Measurements from ENCODE around the gene PRRX2.
"Not testable (repeated sequence)": the region's sequence is repeated elsewhere in the genome, so short reads cannot be mapped to it uniquely, and the experiment has no call there.

PRRX2 gene

DNA sequence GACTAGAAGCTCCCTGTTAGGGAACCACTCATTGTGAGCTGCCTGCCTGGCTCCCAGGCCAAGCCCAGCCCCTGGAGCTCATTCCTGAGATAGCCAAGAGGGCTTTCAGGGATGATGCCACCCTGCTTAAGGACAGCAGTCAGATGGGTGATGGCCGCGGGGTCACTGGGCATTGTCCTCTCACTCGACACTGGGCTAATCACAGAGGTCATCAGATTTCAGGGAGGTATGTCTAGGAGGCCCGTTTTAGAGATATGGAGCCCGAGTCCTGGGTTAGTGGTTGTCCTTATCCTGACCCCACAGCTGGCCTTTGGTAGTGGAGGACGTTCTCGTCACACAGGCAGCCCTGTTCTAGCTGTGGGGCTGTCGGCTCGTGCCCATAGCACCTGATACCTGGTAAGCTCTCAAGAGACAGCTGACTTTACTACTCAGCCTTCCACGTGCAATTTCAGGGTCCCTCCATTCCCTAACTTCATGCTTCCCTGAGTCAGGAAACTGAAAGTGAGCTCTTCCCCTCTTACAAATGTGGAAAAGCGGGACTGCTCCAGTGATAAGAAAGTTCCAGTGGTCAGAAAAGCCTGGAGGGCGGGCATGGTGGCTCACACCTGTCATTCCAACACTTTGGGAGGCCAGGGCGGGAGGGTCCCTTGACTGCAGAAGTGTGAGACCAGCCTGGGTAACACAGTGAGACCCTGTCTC is 94.5 kb downstream of the PRRX2 start:
- H3K27me3 ChIP-seq (ENCODE audit: insufficient read depth, low read length), result 0 out of 2 replicates have a peak, but pooled peaks cover 6% of the 10 kb centered on the region
- no peak overlapping the region for H2AFZ ChIP-seq (ENCODE audit: low read length)

DNA sequence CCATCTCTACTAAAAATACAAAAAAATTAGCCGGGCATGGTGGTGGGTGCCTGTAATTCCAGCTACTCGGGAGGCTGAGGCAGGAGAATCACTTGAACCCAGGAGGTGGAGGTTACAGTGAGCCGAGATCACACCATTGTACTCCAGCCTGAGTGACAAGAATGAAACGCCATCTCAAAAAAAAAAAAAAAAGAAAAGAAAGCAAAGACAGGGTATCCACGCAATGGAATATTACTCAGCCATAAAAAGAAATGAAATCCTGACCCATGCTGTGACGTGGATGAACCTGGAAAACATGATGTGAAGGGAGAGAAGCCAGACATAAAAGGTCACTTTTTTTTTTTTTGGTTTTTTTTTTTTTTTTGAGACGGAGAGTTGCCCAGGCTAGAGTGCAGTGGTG is 95.3 kb downstream of the PRRX2 start:
- not testable (repeated sequence) for H3K4me1 ChIP-seq (ENCODE audit: insufficient read depth, low read length, severe bottlenecking); H3K36me3 ChIP-seq (ENCODE audit: insufficient read depth, low read length); H4K20me1 ChIP-seq (ENCODE audit: insufficient read depth, low read length); H3K9ac ChIP-seq (ENCODE audit: low read length); H2AFZ ChIP-seq (ENCODE audit: low read length); H3K4me3 ChIP-seq (ENCODE audit: low read depth, low read length, poor library complexity, severe bottlenecking); H3K4me2 ChIP-seq (ENCODE audit: low read length); H3F3A ChIP-seq (ENCODE audit: insufficient read depth, low read length); H3K27ac ChIP-seq (ENCODE audit: low read depth, low read length, poor library complexity, severe bottlenecking); H3K9me2 ChIP-seq (ENCODE audit: low read depth, low read length); H3K9me3 ChIP-seq (ENCODE audit: low read length); H3K27me3 ChIP-seq (ENCODE audit: insufficient read depth, low read length); H3K79me2 ChIP-seq (ENCODE audit: insufficient read depth, low read length)

More for the DNA sequence above, 94.5 kb downstream of the PRRX2 start:
- TF ChIP-seq, protein P1, sequence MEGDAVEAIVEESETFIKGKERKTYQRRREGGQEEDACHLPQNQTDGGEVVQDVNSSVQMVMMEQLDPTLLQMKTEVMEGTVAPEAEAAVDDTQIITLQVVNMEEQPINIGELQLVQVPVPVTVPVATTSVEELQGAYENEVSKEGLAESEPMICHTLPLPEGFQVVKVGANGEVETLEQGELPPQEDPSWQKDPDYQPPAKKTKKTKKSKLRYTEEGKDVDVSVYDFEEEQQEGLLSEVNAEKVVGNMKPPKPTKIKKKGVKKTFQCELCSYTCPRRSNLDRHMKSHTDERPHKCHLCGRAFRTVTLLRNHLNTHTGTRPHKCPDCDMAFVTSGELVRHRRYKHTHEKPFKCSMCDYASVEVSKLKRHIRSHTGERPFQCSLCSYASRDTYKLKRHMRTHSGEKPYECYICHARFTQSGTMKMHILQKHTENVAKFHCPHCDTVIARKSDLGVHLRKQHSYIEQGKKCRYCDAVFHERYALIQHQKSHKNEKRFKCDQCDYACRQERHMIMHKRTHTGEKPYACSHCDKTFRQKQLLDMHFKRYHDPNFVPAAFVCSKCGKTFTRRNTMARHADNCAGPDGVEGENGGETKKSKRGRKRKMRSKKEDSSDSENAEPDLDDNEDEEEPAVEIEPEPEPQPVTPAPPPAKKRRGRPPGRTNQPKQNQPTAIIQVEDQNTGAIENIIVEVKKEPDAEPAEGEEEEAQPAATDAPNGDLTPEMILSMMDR (IDR thresholded peaks at IDR 0.05; ENCODE audit: low read length), result no peak
- TF ChIP-seq EZH2 (IDR thresholded peaks at IDR 0.05; ENCODE audit: borderline replicate concordance, low read length), result no peak
- Histone ChIP-seq H3K9ac (ENCODE audit: low read length) (no peak overlapping the region), H3K9me3 (ENCODE audit: low read length) (no peaks in the 10 kb centered on the region), H3K4me3 (ENCODE audit: low read depth, low read length, poor library complexity, severe bottlenecking) (no peak overlapping the region), H3K27ac (ENCODE audit: low read depth, low read length, poor library complexity, severe bottlenecking) (no peak overlapping the region), H3F3A (ENCODE audit: insufficient read depth, low read length) (no peaks in the 10 kb centered on the region), H3K36me3 (ENCODE audit: insufficient read depth, low read length) (no peaks in the 10 kb centered on the region), H3K4me2 (ENCODE audit: low read length) (no peak overlapping the region), H3K4me1 (ENCODE audit: insufficient read depth, low read length, severe bottlenecking) (no peaks in the 10 kb centered on the region), H3K9me2 (ENCODE audit: low read depth, low read length) (no peaks in the 10 kb centered on the region), H3K79me2 (ENCODE audit: insufficient read depth, low read length) (no peaks in the 10 kb centered on the region), H4K20me1 (ENCODE audit: insufficient read depth, low read length) (no peaks in the 10 kb centered on the region)

- Histone ChIP-seq H3K36me3 (ENCODE audit: insufficient read depth, low read length) (no peaks in the 10 kb centered on the region), H3K4me2 (ENCODE audit: low read length) (no peak overlapping the region), H3K27me3 (ENCODE audit: insufficient read depth, low read length) (no peaks in the 10 kb centered on the region), H3K4me1 (ENCODE audit: insufficient read depth, low read length, severe bottlenecking) (no peaks in the 10 kb centered on the region), H2AFZ (ENCODE audit: low read length) (no peak overlapping the region), H3K9me2 (ENCODE audit: low read depth, low read length) (no peaks in the 10 kb centered on the region), H3K4me3 (ENCODE audit: low read depth, low read length, poor library complexity, severe bottlenecking) (no peak overlapping the region), H3F3A (ENCODE audit: insufficient read depth, low read length) (no peaks in the 10 kb centered on the region), H3K79me2 (ENCODE audit: insufficient read depth, low read length) (no peaks in the 10 kb centered on the region), H3K9ac (ENCODE audit: low read length) (no peak overlapping the region), H3K9me3 (ENCODE audit: low read length) (no peaks in the 10 kb centered on the region), H4K20me1 (ENCODE audit: insufficient read depth, low read length) (no peaks in the 10 kb centered on the region), H3K27ac (ENCODE audit: low read depth, low read length, poor library complexity, severe bottlenecking) (no peak overlapping the region)
- TF ChIP-seq, protein P1 (IDR thresholded peaks at IDR 0.05; ENCODE audit: low read length), result no peak
- TF ChIP-seq EZH2 (IDR thresholded peaks at IDR 0.05; ENCODE audit: borderline replicate concordance, low read length), result no peak
Observed at GRCh38 chr9:129761293-129761900, 96.0 kb downstream of the PRRX2 start.

All from OCI-LY1 (cell line).